HepG2 (cell line): ENCODE results near the gene MRPL20. TPM values are rescaled to one million over a fixed set of nuclear protein-coding genes. Genes with fewer than 3 reads are reported as not detected.

ENCODE experiments used
- ARNTL ChIP-seq: sonication (generic); formaldehyde crosslinking; IDR thresholded peaks from 2 replicates; pipeline ENCODE4 v1.4.0; 2020; ENCODE audit warnings: mild to moderate bottlenecking, missing genetic modification reagents
- CBX1 ChIP-seq: IDR thresholded peaks from one replicate; pipeline ENCODE4 v1.6.1; 2016; ENCODE audit warnings: antibody characterized with exemption, low read depth
- FOXM1 ChIP-seq: sonication (generic); formaldehyde crosslinking; IDR thresholded peaks from 2 replicates; pipeline ENCODE4 v1.5.0; 2020; ENCODE audit warnings: missing genetic modification reagents
- GTF3A ChIP-seq: sonication (generic); formaldehyde crosslinking; conservative IDR thresholded peaks from 2 replicates; pipeline ENCODE4 v1.4.0; 2020; ENCODE audit warnings: mild to moderate bottlenecking, missing genetic modification reagents
- HDAC2 ChIP-seq: sonication (generic); formaldehyde crosslinking; IDR thresholded peaks from 2 replicates; pipeline ENCODE4 v1.4.0; 2020; ENCODE audit warnings: missing genetic modification reagents
- KAT2B ChIP-seq: fragments of 150-350 bp; IDR thresholded peaks from 2 replicates; pipeline ENCODE4 v1.6.1; 2014; ENCODE audit warnings: low read depth, low read length, borderline replicate concordance
- KAT7 ChIP-seq: IDR thresholded peaks from 2 replicates; pipeline ENCODE4 v1.6.1; 2018; ENCODE audit warnings: borderline replicate concordance, missing compliant biosample characterization
- LCORL ChIP-seq, 2 experiments: fragments of 450-650 bp in 1 of 2; sonication (generic) in 1 of 2; formaldehyde crosslinking in 1 of 2; IDR thresholded peaks; 2 replicates each; pipeline versions ENCODE4 v1.5.0 to v1.6.1; 2017 to 2020; ENCODE audit warnings: antibody characterized with exemption in 1 of 2, missing genetic modification reagents in 1 of 2
- NCOA2 ChIP-seq: sonication (generic); formaldehyde crosslinking; IDR thresholded peaks from 2 replicates; pipeline ENCODE4 v1.8.0; 2022; ENCODE audit warnings: inconsistent platforms
- NCOA5 ChIP-seq: sonication (generic); formaldehyde crosslinking; IDR thresholded peaks from 2 replicates; pipeline ENCODE4 v1.4.0; 2020; ENCODE audit warnings: missing genetic modification reagents
- SOX13 ChIP-seq, 3 experiments: fragments of 450-650 bp in 1 of 3; sonication (generic) in 1 of 3; formaldehyde crosslinking in 1 of 3; IDR thresholded peaks in 2 of 3; conservative IDR thresholded peaks in 1 of 3; 2 replicates each; pipeline versions ENCODE4 v1.5.0 to v1.6.1; 2016 to 2020; ENCODE audit warnings: antibody characterized with exemption in 1 of 3, mild to moderate bottlenecking in 1 of 3, missing compliant biosample characterization in 1 of 3, missing genetic modification reagents in 1 of 3, moderate library complexity in 1 of 3
- STAT5B ChIP-seq: sonication (generic); formaldehyde crosslinking; IDR thresholded peaks from 2 replicates; pipeline ENCODE4 v1.4.0; 2020; ENCODE audit warnings: missing genetic modification reagents
- TCF7L2 ChIP-seq: IDR thresholded peaks from 2 replicates; pipeline ENCODE4 v1.6.1; 2011; ENCODE audit warnings: mild to moderate bottlenecking, low read depth, low read length, moderate library complexity
- ZBTB7B ChIP-seq: sonication (generic); formaldehyde crosslinking; IDR thresholded peaks from 2 replicates; pipeline ENCODE4 v1.4.0; 2020; ENCODE audit warnings: missing genetic modification reagents
- ZNF431 ChIP-seq: sonication (generic); formaldehyde crosslinking; IDR thresholded peaks from 2 replicates; pipeline ENCODE4 v1.9.0; 2022; ENCODE audit warnings: missing genetic modification reagents, low read depth, mild to moderate bottlenecking, borderline replicate concordance
- ZNF567 ChIP-seq: sonication (generic); formaldehyde crosslinking; IDR thresholded peaks from 2 replicates; pipeline ENCODE4 v1.8.1; 2023; ENCODE audit warnings: mild to moderate bottlenecking, missing genetic modification reagents, borderline replicate concordance
- ZNF768 ChIP-seq: sonication (generic); formaldehyde crosslinking; IDR thresholded peaks from 2 replicates; pipeline ENCODE4 v1.4.0; 2020; ENCODE audit warnings: missing genetic modification reagents
- ZNF850 ChIP-seq: sonication (generic); formaldehyde crosslinking; conservative IDR thresholded peaks from 2 replicates; pipeline ENCODE4 v1.9.0; 2021; ENCODE audit warnings: mild to moderate bottlenecking, missing genetic modification reagents
- polyA plus RNA-seq, 8 experiments: library from polyadenylated mRNA; depleted of rRNA in 3 of 8; stranded (reverse) in 7 of 8; unstranded in 1 of 8; fragments of >200 nt; fragmentation: Illumina TruSeq in 4 of 8; extraction: Trizol in 4 of 8; gene quantifications; 2 replicates each; pipeline versions ENCODE4 v1.2.1 to v1.2.3, GENCODE V29; 2011 to 2016; ENCODE audit warnings: low read depth in 4 of 8, missing spikeins in 1 of 8, mixed read lengths in 1 of 8; ENCODE audit not compliant: insufficient read depth in 1 of 8
- total RNA-seq, 5 experiments: library from RNA; depleted of rRNA; stranded (reverse); fragments of >200 nt; fragmentation: Illumina TruSeq; extraction: Trizol; gene quantifications; 2 replicates each; pipeline ENCODE4 v1.2.3, GENCODE V29; 2016; ENCODE audit warnings: low read depth in 1 of 5
- TF ChIP-seq, protein P1 (sequence below): IDR thresholded peaks from 2 replicates; pipeline ENCODE4 v1.6.1; 2016; ENCODE audit warnings: low read depth, borderline replicate concordance
- TF ChIP-seq, protein P2 (sequence below): sonication (generic); formaldehyde crosslinking; IDR thresholded peaks from 2 replicates; pipeline ENCODE4 v1.4.0; 2020; ENCODE audit warnings: missing genetic modification reagents
- TF ChIP-seq, protein P3 (sequence below): IDR thresholded peaks from 2 replicates; pipeline ENCODE4 v1.6.1; 2016; ENCODE audit warnings: missing compliant biosample characterization, missing genetic modification reagents, borderline replicate concordance
- TF ChIP-seq, protein P4 (sequence below): IDR thresholded peaks from 2 replicates; pipeline ENCODE4 v1.6.1; 2012; ENCODE audit warnings: low read depth, low read length, improper control_type of control experiment
- TF ChIP-seq, protein P5 (sequence below): sonication (generic); formaldehyde crosslinking; IDR thresholded peaks from 2 replicates; pipeline ENCODE4 v1.4.0; 2020; ENCODE audit warnings: missing genetic modification reagents, borderline replicate concordance

MRPL20 gene
- total and polyA plus RNA-seq, 2 of the 13 experiments (the other 11 are each of a cell fraction or from before 2014, with no cell fraction given) = 59.2 to 127 TPM

DNA sequence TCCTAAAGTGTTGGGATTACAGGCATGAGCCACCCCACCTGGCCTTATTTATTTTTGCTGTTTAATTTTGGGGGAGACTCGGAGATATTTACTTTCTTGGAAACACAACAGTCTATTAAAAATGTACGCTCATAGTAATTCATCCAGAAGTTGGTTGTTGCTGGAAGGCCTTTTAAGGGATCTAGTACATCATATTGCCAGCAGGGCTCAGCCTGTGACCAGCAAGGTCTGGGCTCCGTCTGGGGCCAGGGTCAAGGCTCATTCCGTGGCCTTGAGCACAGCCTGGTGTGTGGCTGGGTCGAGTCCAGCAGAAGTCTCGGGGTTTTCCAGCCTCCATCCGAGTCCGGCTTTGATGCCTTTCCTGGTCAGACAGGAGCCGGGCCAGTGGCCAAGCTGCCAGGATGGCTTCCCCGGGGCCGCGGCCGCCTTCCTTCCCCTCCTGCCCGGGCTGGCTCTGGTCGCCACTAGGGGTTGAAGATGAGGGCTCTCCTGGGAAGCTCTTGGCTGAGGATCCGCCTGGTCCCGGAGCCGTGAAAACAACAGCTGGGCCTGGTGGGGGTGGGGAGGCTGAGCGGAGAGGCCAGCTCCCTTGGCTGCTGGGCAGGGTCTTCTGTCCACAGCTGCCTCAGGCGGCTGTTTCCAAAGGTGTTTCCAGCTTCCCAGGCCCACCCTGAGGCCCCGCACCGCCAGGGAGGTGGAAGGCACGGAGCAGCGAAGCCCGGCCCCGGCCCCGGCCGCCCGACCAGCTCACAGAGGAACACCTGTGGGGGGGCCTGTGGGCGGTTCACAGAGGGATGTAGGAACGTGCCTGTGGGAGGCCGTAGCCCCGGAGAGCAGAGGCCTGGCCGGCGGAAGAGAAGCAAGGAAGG lies 23.3 kb upstream of the MRPL20 start (continued):
- TF ChIP-seq, protein P1, sequence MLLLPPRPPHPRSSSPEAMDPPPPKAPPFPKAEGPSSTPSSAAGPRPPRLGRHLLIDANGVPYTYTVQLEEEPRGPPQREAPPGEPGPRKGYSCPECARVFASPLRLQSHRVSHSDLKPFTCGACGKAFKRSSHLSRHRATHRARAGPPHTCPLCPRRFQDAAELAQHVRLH (CRISPR knock-in tag) = peak; percentile 50; the same call in 1 of the 2 replicates
- TF ChIP-seq SOX13 (IDR thresholded peaks at IDR 0.05) (no peak), SOX13 (CRISPR knock-in tag; conservative IDR thresholded peaks at IDR 0.05 in 1 of 2, IDR thresholded peaks at IDR 0.05 in 1 of 2) (no peak; a peak in 1 of 4 replicates), ZNF567 (CRISPR knock-in tag) (peak; percentile 48; the same call in 1 of the 2 replicates), FOXM1 (CRISPR knock-in tag) (no peak), KAT7 (peak; percentile 53; the same call in 1 of the 2 replicates), ZNF850 (no peak), ZNF431 (CRISPR knock-in tag) (no peak), TCF7L2 (no peak), STAT5B (CRISPR knock-in tag) (no peak), KAT2B (no peak), ZBTB7B (CRISPR knock-in tag) (peak; percentile 33), ARNTL (no peak), LCORL (IDR thresholded peaks at IDR 0.05) (no peak), LCORL (CRISPR knock-in tag; IDR thresholded peaks at IDR 0.05) (peak; percentile 30; the same call in 1 of the 2 replicates), ZNF768 (CRISPR knock-in tag) (peak; percentile 73; the same call in 1 of the 2 replicates), NCOA5 (CRISPR knock-in tag) (no peak), GTF3A (CRISPR knock-in tag) (no peak), CBX1 (no peak), HDAC2 (CRISPR knock-in tag) (peak; percentile 8; the same call in 1 of the 2 replicates), NCOA2 (no peak; the same call in 1 of the 2 replicates)
- TF ChIP-seq, protein P2, sequence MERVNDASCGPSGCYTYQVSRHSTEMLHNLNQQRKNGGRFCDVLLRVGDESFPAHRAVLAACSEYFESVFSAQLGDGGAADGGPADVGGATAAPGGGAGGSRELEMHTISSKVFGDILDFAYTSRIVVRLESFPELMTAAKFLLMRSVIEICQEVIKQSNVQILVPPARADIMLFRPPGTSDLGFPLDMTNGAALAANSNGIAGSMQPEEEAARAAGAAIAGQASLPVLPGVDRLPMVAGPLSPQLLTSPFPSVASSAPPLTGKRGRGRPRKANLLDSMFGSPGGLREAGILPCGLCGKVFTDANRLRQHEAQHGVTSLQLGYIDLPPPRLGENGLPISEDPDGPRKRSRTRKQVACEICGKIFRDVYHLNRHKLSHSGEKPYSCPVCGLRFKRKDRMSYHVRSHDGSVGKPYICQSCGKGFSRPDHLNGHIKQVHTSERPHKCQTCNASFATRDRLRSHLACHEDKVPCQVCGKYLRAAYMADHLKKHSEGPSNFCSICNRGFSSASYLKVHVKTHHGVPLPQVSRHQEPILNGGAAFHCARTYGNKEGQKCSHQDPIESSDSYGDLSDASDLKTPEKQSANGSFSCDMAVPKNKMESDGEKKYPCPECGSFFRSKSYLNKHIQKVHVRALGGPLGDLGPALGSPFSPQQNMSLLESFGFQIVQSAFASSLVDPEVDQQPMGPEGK (CRISPR knock-in tag) = peak; percentile 91; the same call in 1 of the 2 replicates
- TF ChIP-seq, protein P3, sequence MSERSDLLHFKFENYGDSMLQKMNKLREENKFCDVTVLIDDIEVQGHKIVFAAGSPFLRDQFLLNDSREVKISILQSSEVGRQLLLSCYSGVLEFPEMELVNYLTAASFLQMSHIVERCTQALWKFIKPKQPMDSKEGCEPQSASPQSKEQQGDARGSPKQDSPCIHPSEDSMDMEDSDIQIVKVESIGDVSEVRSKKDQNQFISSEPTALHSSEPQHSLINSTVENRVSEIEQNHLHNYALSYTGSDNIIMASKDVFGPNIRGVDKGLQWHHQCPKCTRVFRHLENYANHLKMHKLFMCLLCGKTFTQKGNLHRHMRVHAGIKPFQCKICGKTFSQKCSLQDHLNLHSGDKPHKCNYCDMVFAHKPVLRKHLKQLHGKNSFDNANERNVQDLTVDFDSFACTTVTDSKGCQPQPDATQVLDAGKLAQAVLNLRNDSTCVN (CRISPR knock-in tag) = no peak; the same call in 1 of the 2 replicates
- TF ChIP-seq, protein P4, sequence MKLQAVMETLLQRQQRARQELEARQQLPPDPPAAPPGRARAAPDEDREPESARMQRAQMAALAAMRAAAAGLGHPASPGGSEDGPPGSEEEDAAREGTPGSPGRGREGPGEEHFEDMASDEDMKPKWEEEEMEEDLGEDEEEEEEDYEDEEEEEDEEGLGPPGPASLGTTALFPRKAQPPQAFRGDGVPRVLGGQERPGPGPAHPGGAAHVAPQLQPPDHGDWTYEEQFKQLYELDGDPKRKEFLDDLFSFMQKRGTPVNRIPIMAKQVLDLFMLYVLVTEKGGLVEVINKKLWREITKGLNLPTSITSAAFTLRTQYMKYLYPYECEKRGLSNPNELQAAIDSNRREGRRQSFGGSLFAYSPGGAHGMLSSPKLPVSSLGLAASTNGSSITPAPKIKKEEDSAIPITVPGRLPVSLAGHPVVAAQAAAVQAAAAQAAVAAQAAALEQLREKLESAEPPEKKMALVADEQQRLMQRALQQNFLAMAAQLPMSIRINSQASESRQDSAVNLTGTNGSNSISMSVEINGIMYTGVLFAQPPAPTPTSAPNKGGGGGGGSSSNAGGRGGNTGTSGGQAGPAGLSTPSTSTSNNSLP = no peak
- TF ChIP-seq, protein P5, sequence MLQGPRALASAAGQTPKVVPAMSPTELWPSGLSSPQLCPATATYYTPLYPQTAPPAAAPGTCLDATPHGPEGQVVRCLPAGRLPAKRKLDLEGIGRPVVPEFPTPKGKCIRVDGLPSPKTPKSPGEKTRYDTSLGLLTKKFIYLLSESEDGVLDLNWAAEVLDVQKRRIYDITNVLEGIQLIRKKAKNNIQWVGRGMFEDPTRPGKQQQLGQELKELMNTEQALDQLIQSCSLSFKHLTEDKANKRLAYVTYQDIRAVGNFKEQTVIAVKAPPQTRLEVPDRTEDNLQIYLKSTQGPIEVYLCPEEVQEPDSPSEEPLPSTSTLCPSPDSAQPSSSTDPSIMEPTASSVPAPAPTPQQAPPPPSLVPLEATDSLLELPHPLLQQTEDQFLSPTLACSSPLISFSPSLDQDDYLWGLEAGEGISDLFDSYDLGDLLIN = no peak
